A549 treated with CpdA at 1 μM for 4 hours (cell line): Measurements from ENCODE around the gene ZNF175. TPM values are rescaled to one million over a fixed set of nuclear protein-coding genes. Genes with fewer than 3 reads are reported as not detected.

Source experiments
- total RNA-seq: library from RNA; stranded (reverse); fragments of 200-300 nt; extraction: Qiagen RNA extraction; gene quantifications from 5 replicates; pipeline ENCODE4 v1.2.3, GENCODE V29; 2022; ENCODE audit warnings: low read depth

Gene ZNF175
- 4.2 to 5.6 TPM (median 4.3 TPM) in 5 replicates for total RNA-seq

DNA sequence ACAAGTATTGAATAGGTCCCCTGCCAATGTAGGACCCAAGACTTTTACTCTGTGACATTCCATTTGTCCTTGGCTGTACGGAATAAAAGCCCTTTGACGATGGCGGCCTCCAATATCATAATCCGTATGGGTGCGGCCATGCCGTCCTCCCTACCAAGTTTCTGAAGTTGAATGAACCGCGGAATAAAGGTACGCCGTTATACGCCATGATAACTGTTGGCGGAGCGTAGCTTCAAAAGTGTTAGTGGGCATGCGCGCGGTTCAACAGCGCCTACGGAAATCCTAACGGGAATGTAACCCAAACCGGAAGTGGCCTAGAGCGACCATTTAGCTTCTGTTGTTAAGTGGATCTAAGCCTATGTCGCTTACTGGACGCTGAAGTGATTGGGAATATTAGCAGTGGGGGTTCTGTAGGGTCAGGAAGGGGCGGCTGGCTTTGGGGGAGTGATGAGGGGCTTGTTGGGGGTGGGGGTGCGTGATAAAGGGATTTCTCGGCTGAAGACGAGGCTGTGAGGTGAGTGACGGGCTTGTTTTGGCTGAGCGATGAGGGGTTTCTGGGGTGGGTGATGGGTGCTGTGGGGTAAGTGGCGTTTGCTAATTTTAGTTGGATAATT lies at the start of gene ZNF175:
Gene ZNF175, plus strand, starts transcription at position 322 of the 614 bp plus-strand sequence. CDS start 2,047 bp downstream, outside the sequence.

DNA sequence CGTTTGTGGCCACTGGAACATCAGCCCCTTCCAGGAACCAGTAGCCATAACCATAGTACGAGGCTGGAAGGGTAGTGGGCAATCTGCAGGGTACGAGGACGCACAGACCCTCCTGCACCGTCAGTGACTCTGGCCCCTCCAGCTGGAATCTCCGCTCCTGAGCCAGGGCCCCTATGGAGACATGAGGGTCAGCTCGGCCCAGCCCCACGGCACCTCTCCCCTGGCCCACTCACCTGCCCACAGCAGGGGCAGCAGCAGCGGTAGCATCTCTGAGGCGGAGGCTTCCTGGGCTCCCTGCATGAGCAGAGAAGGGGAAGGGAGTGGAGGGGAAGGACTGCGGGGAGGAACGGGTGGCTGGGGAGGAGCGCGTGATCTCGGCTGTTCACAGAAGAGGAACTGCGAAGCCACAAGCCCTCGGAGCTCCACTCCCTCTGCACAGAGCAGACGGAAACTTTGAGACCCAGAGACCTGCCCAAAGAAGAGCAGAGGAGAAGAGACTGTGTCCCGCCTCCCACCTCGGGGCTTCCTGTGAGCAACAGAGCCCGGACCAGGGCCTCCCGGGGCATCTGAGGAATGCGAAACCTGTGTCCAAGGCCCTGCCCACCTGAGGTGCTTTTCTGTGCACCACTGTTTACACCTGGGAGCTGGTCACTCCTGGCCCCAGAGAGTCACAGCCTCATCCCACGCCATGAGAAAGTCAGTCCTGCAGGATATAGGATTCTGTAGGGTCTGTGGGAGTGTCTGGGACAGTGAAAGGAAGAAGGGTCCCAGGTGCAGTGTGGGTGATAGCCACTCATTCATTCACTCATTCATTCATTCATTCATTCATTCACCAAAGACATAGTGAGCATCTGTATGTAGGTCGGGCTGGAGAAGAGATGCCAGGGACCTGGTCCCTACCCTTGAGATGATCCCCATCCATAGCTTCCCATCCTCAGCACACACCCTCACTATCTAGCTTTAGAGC lies 39.5 kb upstream of the ZNF175 start, which contains the start of gene SIGLEC6:
Gene SIGLEC6, minus strand, starts transcription at position 322 of the 967 bp plus-strand sequence. Its CDS starts 22 bp downstream, at position 300.

DNA sequence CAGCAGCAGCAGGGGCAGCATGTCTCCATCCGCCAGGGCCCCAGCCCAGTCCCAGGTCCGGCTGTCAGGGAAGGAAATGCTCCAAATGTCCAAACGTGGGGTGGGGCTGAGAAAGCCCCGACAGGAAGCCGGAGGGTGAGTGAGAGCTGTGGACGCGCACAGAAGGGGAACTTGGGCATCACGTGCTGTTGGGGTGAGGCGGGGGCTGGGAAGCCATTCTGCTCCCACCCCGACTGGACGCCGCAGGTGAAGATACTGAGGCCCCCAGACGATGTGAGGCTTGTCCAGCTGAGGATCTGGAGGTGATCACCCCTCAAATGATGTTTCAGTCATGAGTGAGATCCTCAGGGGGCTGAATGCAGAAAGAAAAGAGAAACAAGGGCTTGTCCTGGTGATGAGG lies 59.2 kb downstream of the ZNF175 start, which contains the start of gene SIGLEC5:
Gene SIGLEC5, minus strand, starts transcription at position 87 of the 400 bp plus-strand sequence. Its CDS starts 66 bp downstream, at position 21.

Other genes starting within 250 kb of the ZNF175 start
- gene VSIG10L, start 229.1 kb upstream of the ZNF175 start, total RNA-seq = 6.7 to 10.1 TPM (median 9.5 TPM) in 5 replicates
- gene ETFB, start 204.9 kb upstream of the ZNF175 start, total RNA-seq = 204 to 234 TPM (median 218 TPM) in 5 replicates
- gene CLDND2, start 202.3 kb upstream of the ZNF175 start, total RNA-seq = 4.7 to 10.1 TPM (median 9.9 TPM) in 5 replicates
- not detected in 5 replicates for gene NKG7, start 198.6 kb upstream of the ZNF175 start, total RNA-seq
- not detected in 5 replicates for gene LIM2, start 183.3 kb upstream of the ZNF175 start, total RNA-seq
- gene C19orf84, start 180.7 kb upstream of the ZNF175 start, total RNA-seq = not detected in 5 replicates
- gene SIGLEC10, start 153.6 kb upstream of the ZNF175 start, total RNA-seq = not detected in 5 replicates
- gene SIGLEC8, start 112.8 kb upstream of the ZNF175 start, total RNA-seq = not detected in 5 replicates
- gene CEACAM18, start 92.7 kb upstream of the ZNF175 start, total RNA-seq = not detected in 5 replicates
- gene SIGLEC12, start 69.5 kb upstream of the ZNF175 start, total RNA-seq = not detected in 5 replicates
- not detected in 5 replicates for gene SIGLEC6, start 39.6 kb upstream of the ZNF175 start, total RNA-seq
- gene SIGLEC5, start 59.1 kb downstream of the ZNF175 start, total RNA-seq = not detected in 5 replicates
- gene SIGLEC14, start 75.5 kb downstream of the ZNF175 start, total RNA-seq = 0.03 to 0.20 TPM in 2 of 5 replicates, not detected in the others
- 7.8 to 17.5 TPM (median 11.3 TPM) in 5 replicates for gene SPACA6, start 122.0 kb downstream of the ZNF175 start, total RNA-seq
- not detected in 5 replicates for gene HAS1, start 152.7 kb downstream of the ZNF175 start, total RNA-seq
- gene FPR1, start 180.6 kb downstream of the ZNF175 start, total RNA-seq = 0.10 TPM in 1 of 5 replicates, not detected in the others
- gene FPR2, start 189.9 kb downstream of the ZNF175 start, total RNA-seq = not detected in 5 replicates
- gene FPR3, start 223.9 kb downstream of the ZNF175 start, total RNA-seq = not detected in 5 replicates